Calu3 (cell line): ENCODE data around the gene RPS28. TPM values are rescaled to one million over a fixed set of nuclear protein-coding genes. Genes with fewer than 3 reads are reported as not detected.
"Not testable (repeated sequence)": the region's sequence is repeated elsewhere in the genome, so short reads cannot be mapped to it uniquely, and the experiment has no call there.

Experiments used
- Bru-seq: library from RNA; stranded (reverse); fragments of 400-500 nt; gene quantifications from one replicate; lab custom pipeline; 2021; lab: Mats Ljungman, UMichigan
- BruChase-seq, 2 experiments: library from RNA; stranded (reverse); fragments of 400-500 nt; gene quantifications; one replicate each; lab custom pipeline; 2021; lab: Mats Ljungman, UMichigan
- BruUV-seq: library from RNA; stranded (reverse); fragments of 400-500 nt; replicated peaks from 2 replicates; lab custom pipeline; 2021; lab: Mats Ljungman, UMichigan
- CTCF ChIA-PET: fragments of 300-600 bp; sonication (Branson Sonifier 250); formaldehyde crosslinking; loops from one replicate; lab custom pipeline; 2022; ENCODE audit warnings: antibody characterized with exemption; lab: Charles Lee
- DNase-seq: peaks from one replicate; pipeline ENCODE4 v3.0.0; 2022
- H3K27ac Mint-ChIP-seq: one replicate; pipeline ENCODE4 v1.8.0; 2022; ENCODE audit warnings: mixed read lengths; ENCODE audit not compliant: unreplicated experiment
- H3K27me3 Mint-ChIP-seq: one replicate; pipeline ENCODE4 v1.8.0; 2022; ENCODE audit warnings: mixed read lengths; ENCODE audit not compliant: unreplicated experiment
- H3K36me3 Mint-ChIP-seq: one replicate; pipeline ENCODE4 v1.8.0; 2022; ENCODE audit warnings: mild to moderate bottlenecking, moderate library complexity, mixed read lengths; ENCODE audit not compliant: insufficient read depth, unreplicated experiment
- H3K4me1 Mint-ChIP-seq: one replicate; pipeline ENCODE4 v1.8.0; 2022; ENCODE audit warnings: mild to moderate bottlenecking, low read depth, mixed read lengths; ENCODE audit not compliant: unreplicated experiment
- H3K4me3 Mint-ChIP-seq: one replicate; pipeline ENCODE4 v1.8.0; 2022; ENCODE audit warnings: mild to moderate bottlenecking, low read depth, moderate library complexity, mixed read lengths; ENCODE audit not compliant: unreplicated experiment
- H3K9me3 Mint-ChIP-seq: one replicate; pipeline ENCODE4 v1.8.0; 2022; ENCODE audit warnings: low read depth, mixed read lengths; ENCODE audit not compliant: unreplicated experiment
- CTCF ChIP-seq: fragments of 200-600 bp; IDR thresholded peaks from one replicate; pipeline ENCODE4 v1.8.0; 2022; ENCODE audit warnings: antibody characterized with exemption; ENCODE audit not compliant: unreplicated experiment
- intact Hi-C: fragments of 100-400 bp; cut with micrococcal nuclease; formaldehyde crosslinking; loops from one replicate; pipeline ENCODE4 v1.10.0; 2022; ENCODE audit not compliant: unreplicated experiment
- long read RNA-seq: library from polyadenylated mRNA; stranded (forward); transcript quantifications from one replicate; pipeline ENCODE4 v2.0.0, GENCODE V29; 2022
- total RNA-seq: library from RNA; stranded (reverse); gene quantifications from 2 replicates; pipeline ENCODE4 v1.2.3, GENCODE V29; 2022

RPS28 gene
- total RNA-seq (565 and 595 TPM in 2 replicates), Bru-seq, nascent RNA (percentile 81 among the genes with signal in this experiment), BruChase-seq, experiment 1, labeled RNA remaining after a 6-hour chase (percentile 89 among the genes with signal in this experiment), BruChase-seq, experiment 2, labeled RNA remaining after a 2-hour chase (percentile 76 among the genes with signal in this experiment)
- long read RNA-seq, transcript RPS28-203 (4 exons, 1,326 nt): major isoform, 420 of 460 reads
- long read RNA-seq, partial matches to known transcripts: 28 of 460 reads
- long read RNA-seq, other reads (novel, unspliced or antisense): 9 of 460 reads

GRCh38 chr19:8321067-8321985 is at the start of gene RPS28, which contains the start of gene NDUFA7:
Gene RPS28 (plus strand): TSS chr19:8321496. CDS start chr19:8321531, 35 bp downstream.
Gene NDUFA7 (minus strand): TSS chr19:8321375. CDS start chr19:8321358, 17 bp downstream.
- no peak for TF ChIP-seq CTCF
- BruUV-seq: TSS peak; percentile 95
- Mint-ChIP-seq H3K27ac (peak within 1 kb of the TSS; percentile 98), H3K9me3 (no peaks in the 10 kb centered on the region), H3K4me3 (peak within 1 kb of the TSS; percentile 97), H3K27me3 (peaks cover under 1% of the 10 kb centered on the region), H3K36me3 (peaks cover 28% of the 10 kb centered on the region), H3K4me1 (peaks cover 13% of the 10 kb centered on the region)
- CTCF ChIA-PET: interaction anchor here (0.6 kb wide), 1 partner anchor 137 kb away, joined by 3 read pairs; no protein-coding TSS in a partner anchor
- intact Hi-C loops: no loop called here
- peak; percentile 91 for DNase-seq

GRCh38 chr19:8276508-8276907 is 44.8 kb upstream of the RPS28 start:
- CTCF ChIA-PET, H3K36me3 Mint-ChIP-seq, BruUV-seq, H3K27ac Mint-ChIP-seq, intact Hi-C loops, H3K27me3 Mint-ChIP-seq, DNase-seq, H3K4me3 Mint-ChIP-seq, H3K9me3 Mint-ChIP-seq, H3K4me1 Mint-ChIP-seq: not testable (repeated sequence)

GRCh38 chr19:8291337-8291736 is 30.0 kb upstream of the RPS28 start:
- DNase-seq, H3K27me3 Mint-ChIP-seq, H3K4me3 Mint-ChIP-seq, intact Hi-C loops, H3K4me1 Mint-ChIP-seq, CTCF ChIA-PET, H3K27ac Mint-ChIP-seq, H3K9me3 Mint-ChIP-seq, BruUV-seq, H3K36me3 Mint-ChIP-seq: not testable (repeated sequence)

GRCh38 chr19:8302357-8302691 is 19.0 kb upstream of the RPS28 start:
- H3K9me3 Mint-ChIP-seq: no peaks in the 10 kb centered on the region
- peaks cover 11% of the 10 kb centered on the region for H3K36me3 Mint-ChIP-seq
- DNase-seq: no peak
- no peak for TF ChIP-seq CTCF
- CTCF ChIA-PET: interaction anchor here (0.6 kb wide), 1 partner anchor 27 kb away, joined by 3 read pairs; no protein-coding TSS in a partner anchor
- BruUV-seq: no TSS peak
- H3K27ac Mint-ChIP-seq: no peak overlapping the region
- no peaks in the 10 kb centered on the region for H3K27me3 Mint-ChIP-seq
- intact Hi-C loops: no loop called here
- no peak overlapping the region for H3K4me3 Mint-ChIP-seq
- peaks cover 2% of the 10 kb centered on the region for H3K4me1 Mint-ChIP-seq

GRCh38 chr19:8302734-8303133 is 18.6 kb upstream of the RPS28 start:
- BruUV-seq: no TSS peak
- Mint-ChIP-seq H3K4me1 (peaks cover 6% of the 10 kb centered on the region), H3K4me3 (no peak overlapping the region), H3K9me3 (no peaks in the 10 kb centered on the region), H3K36me3 (peaks cover 15% of the 10 kb centered on the region), H3K27ac (no peak overlapping the region), H3K27me3 (no peaks in the 10 kb centered on the region)
- DNase-seq: no peak
- CTCF ChIA-PET: interaction anchor here (0.6 kb wide), 1 partner anchor 26 kb away, joined by 3 read pairs; no protein-coding TSS in a partner anchor
- no peak for TF ChIP-seq CTCF
- intact Hi-C loops: no loop called here
